HEK293T (cell line): Measurements from ENCODE around the gene C7orf33.

Experiments used
- CTCF ChIA-PET: fragments of 350-600 bp; formaldehyde crosslinking; extraction: SDS; loops from one replicate; lab custom pipeline; 2021; ENCODE audit warnings: antibody characterized with exemption, inconsistent platforms; lab: Yijun Ruan, JAX
- POLR2A ChIA-PET: fragments of 350-600 bp; formaldehyde crosslinking; extraction: SDS; loops from one replicate; lab custom pipeline; 2020; ENCODE audit warnings: antibody characterized with exemption, inconsistent platforms; lab: Yijun Ruan, JAX
- DNase-seq: peaks from one replicate; pipeline ENCODE4 v3.0.0; 2012; ENCODE audit warnings: mixed read lengths; ENCODE audit errors: extremely low spot score
- ARNT ChIP-seq: fragments of 450-650 bp; IDR thresholded peaks from 2 replicates; pipeline ENCODE4 v1.6.1; 2017; ENCODE audit warnings: mild to moderate bottlenecking
- BHLHE40 ChIP-seq: fragments of 450-650 bp; IDR thresholded peaks from 2 replicates; pipeline ENCODE4 v1.6.1; 2016; ENCODE audit warnings: mild to moderate bottlenecking, moderate library complexity, borderline replicate concordance
- CTBP1 ChIP-seq: fragments of 450-650 bp; IDR thresholded peaks from 2 replicates; pipeline ENCODE4 v1.6.1; 2016; ENCODE audit warnings: borderline replicate concordance
- ELF4 ChIP-seq: fragments of 450-650 bp; IDR thresholded peaks from 2 replicates; pipeline ENCODE4 v1.6.1; 2017; ENCODE audit warnings: antibody characterized with exemption
- FOXA1 ChIP-seq: fragments of 450-650 bp; IDR thresholded peaks from 2 replicates; pipeline ENCODE4 v1.6.1; 2016; ENCODE audit warnings: mild to moderate bottlenecking
- FOXK2 ChIP-seq: fragments of 450-650 bp; IDR thresholded peaks from 2 replicates; pipeline ENCODE4 v1.6.1; 2016; ENCODE audit warnings: mild to moderate bottlenecking
- FOXM1 ChIP-seq: fragments of 450-650 bp; IDR thresholded peaks from 2 replicates; pipeline ENCODE4 v1.6.1; 2017; ENCODE audit warnings: mild to moderate bottlenecking, borderline replicate concordance
- HDGF ChIP-seq: fragments of 450-650 bp; IDR thresholded peaks from 2 replicates; pipeline ENCODE4 v1.6.1; 2017; ENCODE audit warnings: antibody characterized with exemption, borderline replicate concordance
- L3MBTL2 ChIP-seq: fragments of 450-650 bp; conservative IDR thresholded peaks from 2 replicates; pipeline ENCODE4 v1.6.1; 2016; ENCODE audit warnings: mild to moderate bottlenecking
- LEF1 ChIP-seq: fragments of 450-650 bp; IDR thresholded peaks from 2 replicates; pipeline ENCODE4 v1.6.1; 2017; ENCODE audit warnings: mild to moderate bottlenecking, borderline replicate concordance
- NFRKB ChIP-seq: fragments of 450-650 bp; IDR thresholded peaks from 2 replicates; pipeline ENCODE4 v1.6.1; 2016; ENCODE audit warnings: mild to moderate bottlenecking, moderate library complexity
- PKNOX1 ChIP-seq: fragments of 450-650 bp; IDR thresholded peaks from 2 replicates; pipeline ENCODE4 v1.6.1; 2016
- SP1 ChIP-seq: fragments of 450-650 bp; IDR thresholded peaks from 2 replicates; pipeline ENCODE4 v1.6.1; 2017
- SUZ12 ChIP-seq: fragments of 450-650 bp; IDR thresholded peaks from 2 replicates; pipeline ENCODE4 v1.6.1; 2016; ENCODE audit warnings: mild to moderate bottlenecking
- TARDBP ChIP-seq: fragments of 450-650 bp; IDR thresholded peaks from 2 replicates; pipeline ENCODE4 v1.6.1; 2016
- ZNF384 ChIP-seq: fragments of 450-650 bp; IDR thresholded peaks from 2 replicates; pipeline ENCODE4 v1.6.1; 2016

Gene C7orf33

GRCh38 chr7:148579366-148579765 is 11.2 kb upstream of the C7orf33 start:
- DNase-seq: no peak
- ChIA-PET POLR2A (no interaction called here), CTCF (no interaction called here)
- no peak for TF ChIP-seq ELF4
- no peak for TF ChIP-seq ZNF384
- TF ChIP-seq CTBP1: no peak

GRCh38 chr7:148580446-148580845 is 10.1 kb upstream of the C7orf33 start:
- CTCF ChIA-PET: interaction anchor here (0.6 kb wide), 1 partner anchor 124 kb away, joined by 3 read pairs; no protein-coding TSS in a partner anchor

GRCh38 chr7:148581624-148582023 is 8.9 kb upstream of the C7orf33 start:
- no peak for DNase-seq
- CTCF ChIA-PET: no interaction called here
- POLR2A ChIA-PET: no interaction called here
- TF ChIP-seq SP1 (no peak), L3MBTL2 (no peak), SUZ12 (no peak), FOXA1 (no peak), CTBP1 (no peak), BHLHE40 (no peak)

More at GRCh38 chr7:148580446-148580845, 10.1 kb upstream of the C7orf33 start:
- DNase-seq: no peak
- POLR2A ChIA-PET: no interaction called here
- TF ChIP-seq BHLHE40 (no peak), HDGF (no peak)

- CTCF ChIA-PET: interaction anchor here (0.7 to 1.7 kb wide), 2 partner anchors 9 to 38 kb away, joined by 7 to 9 read pairs; no protein-coding TSS in a partner anchor
- DNase-seq: no peak
- POLR2A ChIA-PET: no interaction called here
- TF ChIP-seq LEF1 (no peak), CTBP1 (no peak)
These were observed 6.3 kb upstream of the C7orf33 start for GRCh38 chr7:148584154-148584827.

- no peak for TF ChIP-seq ARNT
- TF ChIP-seq FOXM1: no peak
- no peak for TF ChIP-seq FOXA1
- no peak for TF ChIP-seq LEF1
- no peak for TF ChIP-seq FOXK2
- TF ChIP-seq SUZ12: no peak
- no peak for TF ChIP-seq HDGF
- no peak for TF ChIP-seq ELF4
- TF ChIP-seq PKNOX1: no peak
- no peak for TF ChIP-seq ZNF384
- no peak for TF ChIP-seq TARDBP
- TF ChIP-seq BHLHE40: no peak
- no peak for TF ChIP-seq NFRKB
- TF ChIP-seq SP1: no peak
- TF ChIP-seq L3MBTL2: no peak
- no peak for TF ChIP-seq CTBP1
These were observed 5.2 kb upstream of the C7orf33 start for GRCh38 chr7:148585399-148585798.

GRCh38 chr7:148587076-148587475 is 3.5 kb upstream of the C7orf33 start:
- no peak for DNase-seq
- ChIA-PET CTCF (no interaction called here), POLR2A (no interaction called here)
- TF ChIP-seq NFRKB: no peak
- no peak for TF ChIP-seq SP1

More at GRCh38 chr7:148585399-148585798, 5.2 kb upstream of the C7orf33 start:
- ChIA-PET CTCF (interaction anchor here (1.7 kb wide), 1 partner anchor 10 kb away, joined by 9 read pairs; no protein-coding TSS in a partner anchor), POLR2A (no interaction called here)
- DNase-seq: no peak

GRCh38 chr7:148588168-148588567 is 2.4 kb upstream of the C7orf33 start:
- no peak for TF ChIP-seq ELF4
- TF ChIP-seq NFRKB: no peak
- TF ChIP-seq LEF1: no peak
- TF ChIP-seq PKNOX1: no peak
- TF ChIP-seq ARNT: no peak
- TF ChIP-seq L3MBTL2: no peak
- no peak for TF ChIP-seq TARDBP
- no peak for TF ChIP-seq FOXK2
- TF ChIP-seq FOXM1: no peak
- no peak for TF ChIP-seq SUZ12
- POLR2A ChIA-PET: no interaction called here
- CTCF ChIA-PET: interaction anchor here (0.6 kb wide), 1 partner anchor 107 kb away, joined by 3 read pairs; no protein-coding TSS in a partner anchor
- DNase-seq: no peak

- DNase-seq: no peak
- TF ChIP-seq HDGF (no peak), LEF1 (no peak), NFRKB (no peak), CTBP1 (no peak), SUZ12 (no peak), ZNF384 (no peak), L3MBTL2 (no peak)
- ChIA-PET POLR2A (no interaction called here), CTCF (interaction anchor here (0.6 kb wide), 1 partner anchor 107 kb away, joined by 3 read pairs; no protein-coding TSS in a partner anchor)
These were observed 1.9 kb upstream of the C7orf33 start for GRCh38 chr7:148588670-148589131.
